SK-N-SH treated with all-trans-retinoic acid at 6 μM for 48 hours (cell line): ENCODE measurements around the gene CNKSR2.

Experiments
- ATAC-seq: fragments of 200-7000 bp; cut with Tn5 transposase; 3 replicates; pipeline ENCODE4 v1.9.1; 2020; ENCODE audit warnings: mild to moderate bottlenecking, moderate library complexity
- ARNTL ChIP-seq: fragments of 450-650 bp; formaldehyde crosslinking; IDR thresholded peaks from 2 replicates; pipeline ENCODE4 v1.5.0; 2020; ENCODE audit warnings: low read depth, mild to moderate bottlenecking, moderate library complexity, borderline replicate concordance
- BACH2 ChIP-seq: fragments of 250-450 bp; sonication (Bioruptor Pico); IDR thresholded peaks from 2 replicates; pipeline ENCODE4 v1.9.0; 2021; ENCODE audit warnings: mild to moderate bottlenecking, borderline replicate concordance
- CREB5 ChIP-seq: fragments of 250-450 bp; sonication (Bioruptor Pico); IDR thresholded peaks from 2 replicates; pipeline ENCODE4 v1.5.1; 2020; ENCODE audit warnings: low read depth, mild to moderate bottlenecking, moderate library complexity
- CSDC2 ChIP-seq: fragments of 250-450 bp; sonication (Bioruptor Pico); IDR thresholded peaks from 2 replicates; pipeline ENCODE4 v1.5.0; 2020; ENCODE audit warnings: mild to moderate bottlenecking, moderate library complexity
- CSRNP3 ChIP-seq: fragments of 250-450 bp; sonication (Bioruptor Pico); IDR thresholded peaks from 2 replicates; pipeline ENCODE4 v1.5.1; 2021; ENCODE audit warnings: mild to moderate bottlenecking, moderate library complexity
- GLIS3 ChIP-seq: fragments of 250-450 bp; sonication (Bioruptor Pico); IDR thresholded peaks from 2 replicates; pipeline ENCODE4 v1.5.0; 2020; ENCODE audit warnings: mild to moderate bottlenecking, moderate library complexity
- ISL1 ChIP-seq: fragments of 250-450 bp; sonication (Bioruptor Pico); IDR thresholded peaks from 2 replicates; pipeline ENCODE4 v2.1.2; 2022; ENCODE audit warnings: mild to moderate bottlenecking, moderate library complexity
- OSR1 ChIP-seq: fragments of 250-450 bp; sonication (Bioruptor Pico); IDR thresholded peaks from 2 replicates; pipeline ENCODE4 v1.8.0; 2022; ENCODE audit warnings: moderate library complexity, mild to moderate bottlenecking, inconsistent platforms
- PATZ1 ChIP-seq: fragments of 250-450 bp; sonication (Bioruptor Pico); IDR thresholded peaks from 2 replicates; pipeline ENCODE4 v1.8.0; 2020; ENCODE audit warnings: mild to moderate bottlenecking, moderate library complexity, borderline replicate concordance
- POU6F1 ChIP-seq: fragments of 250-450 bp; sonication (Bioruptor Pico); IDR thresholded peaks from 2 replicates; pipeline ENCODE4 v1.8.0; 2021; ENCODE audit warnings: low read depth, mild to moderate bottlenecking, moderate library complexity, borderline replicate concordance
- PPARA ChIP-seq: fragments of 250-450 bp; sonication (Bioruptor Pico); IDR thresholded peaks from 2 replicates; pipeline ENCODE4 v1.5.0; 2020; ENCODE audit warnings: mild to moderate bottlenecking, borderline replicate concordance
- RARB ChIP-seq: fragments of 250-450 bp; sonication (Bioruptor Pico); IDR thresholded peaks from 2 replicates; pipeline ENCODE4 v1.8.0; 2021; ENCODE audit warnings: mild to moderate bottlenecking, moderate library complexity
- TCF4 ChIP-seq: fragments of 250-450 bp; sonication (Bioruptor Pico); IDR thresholded peaks from 2 replicates; pipeline ENCODE4 v1.8.0; 2021; ENCODE audit warnings: mild to moderate bottlenecking, moderate library complexity, borderline replicate concordance
- TSHZ2 ChIP-seq: fragments of 250-450 bp; sonication (Bioruptor Pico); IDR thresholded peaks from 2 replicates; pipeline ENCODE4 v1.5.0; 2020; ENCODE audit warnings: mild to moderate bottlenecking, moderate library complexity
- ZFP3 ChIP-seq: fragments of 250-450 bp; sonication (Bioruptor Pico); IDR thresholded peaks from 2 replicates; pipeline ENCODE4 v1.5.0; 2020; ENCODE audit warnings: mild to moderate bottlenecking, moderate library complexity
- ZFP30 ChIP-seq: fragments of 450-650 bp; formaldehyde crosslinking; IDR thresholded peaks from 2 replicates; pipeline ENCODE4 v1.5.0; 2022; ENCODE audit warnings: mild to moderate bottlenecking, moderate library complexity
- ZNF565 ChIP-seq: fragments of 450-650 bp; formaldehyde crosslinking; conservative IDR thresholded peaks from 2 replicates; pipeline ENCODE4 v1.5.0; 2020; ENCODE audit warnings: low read depth, mild to moderate bottlenecking, moderate library complexity
- ZNF70 ChIP-seq: fragments of 450-650 bp; formaldehyde crosslinking; IDR thresholded peaks from 2 replicates; pipeline ENCODE4 v1.5.0; 2020; ENCODE audit warnings: mild to moderate bottlenecking, moderate library complexity
- ZNF8 ChIP-seq: fragments of 450-650 bp; formaldehyde crosslinking; IDR thresholded peaks from 2 replicates; pipeline ENCODE4 v1.5.0; 2020; ENCODE audit warnings: mild to moderate bottlenecking, moderate library complexity

The CNKSR2 gene

GRCh38 chrX:21658746-21659145 lies 284.5 kb downstream of the CNKSR2 start:
- no peak for ATAC-seq
- no peak for TF ChIP-seq ARNTL
- no peak for TF ChIP-seq TSHZ2 (CRISPR knock-in tag)
- no peak for TF ChIP-seq CSRNP3 (CRISPR knock-in tag)
- no peak for TF ChIP-seq CSDC2 (CRISPR knock-in tag)
- TF ChIP-seq ZFP3, result no peak
- no peak for TF ChIP-seq GLIS3
- TF ChIP-seq ZFP30 (CRISPR knock-in tag), result no peak
- no peak for TF ChIP-seq CREB5 (CRISPR knock-in tag)
- TF ChIP-seq ZNF70 (CRISPR knock-in tag), result no peak
- no peak for TF ChIP-seq RARB
- no peak for TF ChIP-seq ZNF8 (CRISPR knock-in tag)
- no peak for TF ChIP-seq PATZ1 (CRISPR knock-in tag)
- TF ChIP-seq OSR1 (CRISPR knock-in tag), result no peak
- no peak for TF ChIP-seq TCF4 (CRISPR knock-in tag)
- no peak for TF ChIP-seq ZNF565 (CRISPR knock-in tag)
- TF ChIP-seq ISL1, result no peak
- TF ChIP-seq, all 23 proteins: peak for 0

- no peak for ATAC-seq
- no peak for TF ChIP-seq CREB5 (CRISPR knock-in tag)
- no peak for TF ChIP-seq ZFP3
- no peak for TF ChIP-seq CSDC2 (CRISPR knock-in tag)
- TF ChIP-seq ZFP30 (CRISPR knock-in tag), result no peak
- no peak for TF ChIP-seq BACH2
- no peak for TF ChIP-seq PPARA (CRISPR knock-in tag)
- no peak for TF ChIP-seq ZNF70 (CRISPR knock-in tag)
- TF ChIP-seq TSHZ2 (CRISPR knock-in tag), result no peak
- no peak for TF ChIP-seq RARB
- TF ChIP-seq ISL1, result no peak
- TF ChIP-seq POU6F1 (CRISPR knock-in tag), result no peak
These were observed 285.1 kb downstream of the CNKSR2 start for GRCh38 chrX:21659320-21659719.
